Heart right ventricle (tissue), 16 donors: ENCODE results near the gene CTDSPL. TPM values are rescaled to one million over a fixed set of nuclear protein-coding genes. Genes with fewer than 3 reads are reported as not detected.
"Not testable (repeated sequence)": the region's sequence is repeated elsewhere in the genome, so short reads cannot be mapped to it uniquely, and the experiment has no call there.

Source experiments
- ATAC-seq, 8 donors: fragments of 200-7000 bp; cut with Tn5 transposase; one replicate each; pipeline ENCODE4 v1.9.1; 2020; ENCODE audit warnings: mild to moderate bottlenecking in 8 of 8, moderate library complexity in 8 of 8, moderate number of reproducible peaks in 1 of 8
- DNase-seq, 2 donors: peaks; one replicate each; pipeline ENCODE4 v3.0.0-alpha.2; 2020
- H3K27ac ChIP-seq, 10 donors: fragments of 200-600 bp; sonication (generic) in 2 of 10; one replicate each; pipeline versions ENCODE4 v1.5.0 to v1.8.0; 2020 to 2022; ENCODE audit warnings: mild to moderate bottlenecking in 3 of 10
- H3K27me3 ChIP-seq, 7 donors: fragments of 200-600 bp; one replicate each; pipeline ENCODE4 v1.8.0; 2021 to 2022; ENCODE audit warnings: mild to moderate bottlenecking in 2 of 7
- H3K36me3 ChIP-seq, 9 donors: fragments of 200-600 bp; sonication (generic) in 1 of 9; one replicate each; pipeline versions ENCODE4 v1.5.0 to v1.8.0; 2020 to 2022; ENCODE audit warnings: mild to moderate bottlenecking in 2 of 9
- H3K4me1 ChIP-seq, 9 donors: fragments of 200-600 bp; sonication (generic) in 1 of 9; one replicate each; pipeline versions ENCODE4 v1.5.0 to v1.8.0; 2020 to 2022; ENCODE audit warnings: mild to moderate bottlenecking in 4 of 9
- H3K4me3 ChIP-seq, 10 donors: fragments of 200-600 bp; sonication (generic) in 2 of 10; one replicate each; pipeline versions ENCODE4 v1.5.0 to v1.8.0; 2020 to 2022; ENCODE audit warnings: mild to moderate bottlenecking in 7 of 10, moderate library complexity in 2 of 10
- H3K9me3 ChIP-seq, 11 donors: fragments of 200-600 bp in 10 of 11; sonication (generic) in 2 of 11; one replicate each; pipeline versions ENCODE4 v1.5.0 to v1.8.0; 2013 to 2022; ENCODE audit warnings: mild to moderate bottlenecking in 2 of 11, control low read depth in 1 of 11, moderate library complexity in 1 of 11
- CTCF ChIP-seq, 9 donors: fragments of 200-600 bp; sonication (generic) in 2 of 9; IDR thresholded peaks; one replicate each; pipeline versions ENCODE4 v1.5.0 to v1.8.0; 2021 to 2022; ENCODE audit warnings: antibody characterized with exemption in 9 of 9, mild to moderate bottlenecking in 5 of 9, moderate library complexity in 1 of 9
- WGBS, 2 donors: extraction: QIAGEN DNeasy Blood & Tissue Kit; methylation state at CpG; one replicate each; pipeline ENCODE4 v1.1.7; 2013; ENCODE audit warnings: inconsistent platforms in 1 of 2; 5-methylcytosine and 5-hydroxymethylcytosine counted together
- intact Hi-C, 10 donors: fragments of 100-400 bp; cut with DNase I; formaldehyde crosslinking; loops; one replicate each; pipeline versions ENCODE4 v1.11.1 to v1.14.2; 2022
- microRNA-seq, 2 donors: library from miRNA; unstranded; fragments of <30 nt; microRNA quantifications; one replicate each; pipeline ENCODE4 v1.2.0, GENCODE V29; 2021
- polyA plus RNA-seq, 2 donors: library from polyadenylated mRNA; stranded (reverse); fragments of 200-250 nt; gene quantifications; one replicate each; pipeline ENCODE4 v1.2.3, GENCODE V29; 2013
- total RNA-seq, 10 donors: library from RNA; stranded (reverse); fragmentation: NEBNext Ultra II Directional in 3 of 10; extraction: Animal tissue kit (Norgen Biotek cat#: 25700) in 3 of 10; gene quantifications; one replicate each; pipeline versions ENCODE4 v1.2.1 to v1.2.4, GENCODE V29; 2021 to 2023
- donor health status: Arrhythmogenic right ventricular cardiomyopathy.
- donor health status: ischemic (EF 13 %, LVEDD 7.1; RV severe dilation, severe dysfunction).
- donor health status: healthy with polysubstance abuse.
- donor health status: DM: no; HTN: yes; CAD: no.
- donor health status: DM: no; HTN: no; CAD: no.
- donor health status: ischemic (EF 25% LVEDD 6.9; RV normal size, moderate dysfunction).
- donor health status: ischemic (EF 25% LVEDD 5.7; RV mildly dilated, moderate dysfunction).
- donor health status: healthy.
- donor health status: DM: yes; HTN: yes; CAD: no.
- donor health status: Ischemic cardiomyopathy.
- donor health status: ischemic (EF 35%, LVEDD 5.7; RV mildly dilated, moderate dysfunction).
- donor health status: nonischemic (EF 11% LVEDD 7.7; RV severe dilation, severe dysfunction).
- donor health status: DM: yes; HTN: yes; CAD: no.
- donor health status: PGD.
- donor health status: ischemic (EF 29% LVEDD 5.4; RV normal size, mild dysfunction).
- donor health status: nonischemic (EF 23%, LVEDD 6.1; RV moderate dilation, normal function).

CTDSPL gene
- total and polyA plus RNA-seq, 12 donors, result 5.4 to 51.5 (median 41.2) TPM

GRCh38 chr3:38031022-38031994 lies 169.6 kb downstream of the CTDSPL start:
- peaks cover 0 to 27% (median 0%) of the 10 kb centered on the region in 7 donors for H3K27me3 ChIP-seq
- peaks cover 0 to 32% (median 26%) of the 10 kb centered on the region in 9 donors for H3K4me1 ChIP-seq
- no peaks in the 10 kb centered on the region for H3K36me3 ChIP-seq
- ATAC-seq, result peak in 5 of 8 donors; percentile 11 to 32 (median 20)
- no peaks in the 10 kb centered on the region for H3K9me3 ChIP-seq
- peak overlapping the region in 2 of 10 donors; percentile 48 to 77 for H3K27ac ChIP-seq
- intact Hi-C loops, result no loop called here
- WGBS, 2 donors, result 54 to 61% methylated on average over 9 of the region's 9 CpGs
- no peak overlapping the region for H3K4me3 ChIP-seq
- no peak for TF ChIP-seq CTCF (IDR thresholded peaks at IDR 0.05)
- no peak for DNase-seq

GRCh38 chr3:38032328-38032865 lies 170.7 kb downstream of the CTDSPL start:
- no peak overlapping the region for H3K27ac ChIP-seq
- no peak overlapping the region for H3K4me3 ChIP-seq
- no peak for DNase-seq
- peaks cover 0 to 32% (median 26%) of the 10 kb centered on the region in 9 donors for H3K4me1 ChIP-seq
- no peaks in the 10 kb centered on the region for H3K36me3 ChIP-seq
- WGBS, 2 donors, result 96 to 100% methylated on average over 1 of the region's 1 CpG
- H3K27me3 ChIP-seq, result peaks cover 0 to 27% (median 0%) of the 10 kb centered on the region in 7 donors
- no peak for TF ChIP-seq CTCF (IDR thresholded peaks at IDR 0.05)
- no peaks in the 10 kb centered on the region for H3K9me3 ChIP-seq
- no peak for ATAC-seq
- intact Hi-C loops, result no loop called here

GRCh38 chr3:38033586-38033985 lies 171.9 kb downstream of the CTDSPL start:
- H3K4me3 ChIP-seq, ATAC-seq, H3K36me3 ChIP-seq, DNase-seq, H3K9me3 ChIP-seq, H3K27ac ChIP-seq, intact Hi-C loops: not testable (repeated sequence)
- peaks cover 0 to 35% (median 26%) of the 10 kb centered on the region in 9 donors for H3K4me1 ChIP-seq
- peaks cover 0 to 24% (median 0%) of the 10 kb centered on the region in 7 donors for H3K27me3 ChIP-seq
- WGBS, 2 donors, result 92 to 97% methylated on average over 7 of the region's 7 CpGs

Small RNA genes lying within 50 kb of the gene (microRNA-seq; reads per million reads assigned to microRNA genes)
- 9.6 to 25.0 reads per million in 2 donors for gene MIR26A1

Other genes with a start within 250 kb of the CTDSPL start
- gene VILL, start 128.9 kb downstream of the CTDSPL start, total RNA-seq, result 1 to 10 TPM; 1.2 to 3.7 (median 2.1) TPM
- 1 to 10 TPM; 4.8 to 6.4 TPM for gene VILL, start 128.9 kb downstream of the CTDSPL start, polyA plus RNA-seq
- gene PLCD1, start 167.8 kb downstream of the CTDSPL start, total RNA-seq, result 10 to 100 TPM in 6 of 10 donors, 1 to 10 TPM in 4; 6.3 to 17.7 (median 10.1) TPM
- 10 to 100 TPM; 13.0 to 20.0 TPM for gene PLCD1, start 167.8 kb downstream of the CTDSPL start, polyA plus RNA-seq
- gene DLEC1, start 177.3 kb downstream of the CTDSPL start, total RNA-seq, result under 1 TPM in 6 of 10 donors, not detected in 4; 0.09 to 0.42 (median 0.30) TPM
- under 1 TPM; 0.13 to 0.66 TPM for gene DLEC1, start 177.3 kb downstream of the CTDSPL start, polyA plus RNA-seq